ENCODE data around the gene NRIP1. TPM values are rescaled to one million over a fixed set of nuclear protein-coding genes. Genes with fewer than 3 reads are reported as not detected.
A peak's percentile ranks its signal among the peaks of the same experiment; 100 is the strongest.

NRIP1 gene
- total and polyA plus RNA-seq, 9 of the 15 experiments (the other 6 are each of a cell fraction or from before 2014, with no cell fraction given), result 4.3 to 42.8 (median 19.6) TPM

DNA sequence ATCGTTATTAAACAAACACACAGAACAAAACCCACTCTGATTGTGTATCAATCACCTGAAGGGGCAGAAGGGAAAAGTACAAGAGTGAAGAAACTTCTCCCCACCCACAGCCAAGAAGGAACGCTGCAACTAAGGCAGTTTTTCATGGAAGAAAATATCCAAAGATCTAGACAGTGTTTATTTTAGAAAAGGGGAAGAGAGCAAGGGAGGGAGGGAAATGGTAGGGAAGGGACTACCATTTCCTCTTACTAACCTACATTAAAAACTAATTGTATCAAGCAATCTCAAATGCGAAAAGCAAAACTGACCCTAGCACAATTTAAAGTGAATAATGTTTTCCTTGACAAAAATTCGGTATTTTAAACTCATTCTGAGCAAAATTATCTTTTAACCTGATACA is 3.5 kb downstream of the NRIP1 start:
- Histone ChIP-seq H3K9me1 (ENCODE audit: control insufficient read depth, insufficient read depth, low read length) (no peaks in the 10 kb centered on the region), H3K79me2 (ENCODE audit: control insufficient read depth, insufficient read depth, low read length) (peaks cover 95% of the 10 kb centered on the region), H3K9me3 (replicated peaks; ENCODE audit: control insufficient read depth, insufficient read depth, low read depth, low read length) (no peaks in the 10 kb centered on the region), H3K27ac (ENCODE audit: extremely low read depth, low read depth, low read length) (peak overlapping the region; percentile 63), H2AFZ (ENCODE audit: low read depth, low read length) (no peak overlapping the region), H4K20me1 (replicated peaks; ENCODE audit: control insufficient read depth, insufficient read depth, low read length) (no peaks in the 10 kb centered on the region), H3K36me3 (ENCODE audit: control insufficient read depth, insufficient read depth, low read length) (no peaks in the 10 kb centered on the region), H3K9ac (ENCODE audit: insufficient read depth in 1 of 2, low read depth in 2 of 2, low read length in 2 of 2) (peak overlapping the region in 1 of 2 experiments; percentile 71; a peak in 2 of 4 replicates), H3K4me2 (ENCODE audit: insufficient read depth, low read length) (peak overlapping the region; percentile 89), H3K27me3 (ENCODE audit: control insufficient read depth in 2 of 2, insufficient read depth in 2 of 2, low read length in 2 of 2) (no peaks in the 10 kb centered on the region), H3K4me3 (peak overlapping the region; percentile 80), H3K4me1 (replicated peaks in 1 of 2; ENCODE audit: control insufficient read depth in 2 of 2, insufficient read depth in 2 of 2, low read length in 2 of 2) (peaks cover 15 to 27% of the 10 kb centered on the region in 2 experiments; a peak in 4 of 5 replicates)
- no TSS peak for BruUV-seq (replicated peaks)
- WGBS (ENCODE audit: insufficient coverage, low coverage, missing lambda C conversion rate), result 4% methylated on average over 4 of the region's 4 CpGs
- intact Hi-C loops (cut with micrococcal nuclease), result loop anchor here (5.0 kb wide), 3 partner anchors 199 to 534 kb away; no protein-coding TSS in a partner anchor
- in situ Hi-C loops (cut with MboI), result no loop called here
- POLR2A ChIA-PET, result no interaction called here
- ATAC-seq, result no peak
- no peak for DNase-seq (ENCODE audit: extremely low read depth in 1 of 4, low spot score in 3 of 4)
- FAIRE-seq, result no peak
- CTCF ChIA-PET (ENCODE audit: low intra/inter-chr PET ratio), result no interaction called here
- TF ChIP-seq DMBX1 (CRISPR knock-in tag; IDR thresholded peaks at IDR 0.05; ENCODE audit: borderline replicate concordance), result no peak
- TF ChIP-seq, protein P1, sequence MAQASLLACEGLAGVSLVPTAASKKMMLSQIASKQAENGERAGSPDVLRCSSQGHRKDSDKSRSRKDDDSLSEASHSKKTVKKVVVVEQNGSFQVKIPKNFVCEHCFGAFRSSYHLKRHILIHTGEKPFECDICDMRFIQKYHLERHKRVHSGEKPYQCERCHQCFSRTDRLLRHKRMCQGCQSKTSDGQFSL (CRISPR knock-in tag; IDR thresholded peaks at IDR 0.05), result no peak
- TF ChIP-seq, protein P1 (tag; IDR thresholded peaks at IDR 0.05), result no peak
- TF ChIP-seq, protein P2, sequence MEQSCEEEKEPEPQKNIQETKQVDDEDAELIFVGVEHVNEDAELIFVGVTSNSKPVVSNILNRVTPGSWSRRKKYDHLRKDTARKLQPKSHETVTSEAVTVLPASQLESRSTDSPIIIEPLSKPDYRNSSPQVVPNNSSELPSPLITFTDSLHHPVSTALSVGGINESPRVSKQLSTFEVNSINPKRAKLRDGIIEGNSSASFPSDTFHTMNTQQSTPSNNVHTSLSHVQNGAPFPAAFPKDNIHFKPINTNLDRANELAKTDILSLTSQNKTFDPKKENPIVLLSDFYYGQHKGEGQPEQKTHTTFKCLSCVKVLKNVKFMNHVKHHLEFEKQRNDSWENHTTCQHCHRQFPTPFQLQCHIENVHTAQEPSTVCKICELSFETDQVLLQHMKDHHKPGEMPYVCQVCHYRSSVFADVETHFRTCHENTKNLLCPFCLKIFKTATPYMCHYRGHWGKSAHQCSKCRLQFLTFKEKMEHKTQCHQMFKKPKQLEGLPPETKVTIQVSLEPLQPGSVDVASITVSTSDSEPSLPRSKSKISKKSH (CRISPR knock-in tag; IDR thresholded peaks at IDR 0.05), result no peak
- TF ChIP-seq ZNF3 (CRISPR knock-in tag; IDR thresholded peaks at IDR 0.05), result no peak
- TF ChIP-seq HBP1 (CRISPR knock-in tag; IDR thresholded peaks at IDR 0.05), result no peak
- TF ChIP-seq NONO (IDR thresholded peaks at IDR 0.05; ENCODE audit: low read depth in 2 of 2, low read length in 1 of 2), result no peak
- no peak for TF ChIP-seq RUNX1 (IDR thresholded peaks at IDR 0.05; ENCODE audit: low read depth)
- TF ChIP-seq ZFP30 (CRISPR knock-in tag; IDR thresholded peaks at IDR 0.05; ENCODE audit: borderline replicate concordance), result no peak
- no peak for TF ChIP-seq NFE2L1 (tag; IDR thresholded peaks at IDR 0.05; ENCODE audit: borderline replicate concordance, low read depth)
- peak; percentile 46 for TF ChIP-seq CHD1 (IDR thresholded peaks at IDR 0.05; ENCODE audit: low read length)
- TF ChIP-seq FOXA3 (CRISPR knock-in tag; conservative IDR thresholded peaks at IDR 0.05 in 1 of 2, IDR thresholded peaks at IDR 0.05 in 1 of 2), result 0 out of 4 replicates have a peak, but pooled peaks of 1 of the 2 experiments have one; percentile 29
- TF ChIP-seq ZNF77 (CRISPR knock-in tag; IDR thresholded peaks at IDR 0.05), result no peak
- peak; percentile 78; the same call in 1 of the 2 replicates for TF ChIP-seq SPI1 (IDR thresholded peaks at IDR 0.05; ENCODE audit: borderline replicate concordance, low read depth, low read length)
- no peak for TF ChIP-seq DIDO1 (tag; IDR thresholded peaks at IDR 0.05; ENCODE audit: low read depth)
- no peak for TF ChIP-seq NFXL1 (CRISPR knock-in tag; IDR thresholded peaks at IDR 0.05)

Data from K562 (cell line).